Skeletal muscle tissue (tissue), 4 donors: ENCODE data around the gene ZNF638. TPM values are rescaled to one million over a fixed set of nuclear protein-coding genes. Genes with fewer than 3 reads are reported as not detected.
A peak's percentile ranks its signal among the peaks of the same experiment; 100 is the strongest.
"Not testable (repeated sequence)": the region's sequence is repeated elsewhere in the genome, so short reads cannot be mapped to it uniquely, and the experiment has no call there.

ENCODE experiments used
- H3K27ac ChIP-seq: one replicate; pipeline ENCODE4 v1.7.0; 2013; ENCODE audit warnings: mild to moderate bottlenecking, low read depth, low read length, inconsistent platforms
- H3K27me3 ChIP-seq, 3 donors: one replicate each; pipeline ENCODE4 v1.7.0; 2013; ENCODE audit warnings: low read length in 3 of 3; ENCODE audit not compliant: control insufficient read depth in 3 of 3, insufficient read depth in 3 of 3
- H3K36me3 ChIP-seq, 3 donors: one replicate each; pipeline ENCODE4 v1.7.0; 2013; ENCODE audit warnings: low read length in 3 of 3; ENCODE audit not compliant: control insufficient read depth in 3 of 3, insufficient read depth in 3 of 3
- H3K4me1 ChIP-seq, 3 donors: one replicate each; pipeline ENCODE4 v1.7.0; 2013; ENCODE audit warnings: low read length in 3 of 3, mild to moderate bottlenecking in 3 of 3; ENCODE audit not compliant: control insufficient read depth in 3 of 3, insufficient read depth in 3 of 3
- H3K4me3 ChIP-seq, 3 donors: one replicate each; pipeline ENCODE4 v1.7.0; 2013; ENCODE audit warnings: low read length in 3 of 3
- H3K9ac ChIP-seq, 3 donors: one replicate each; pipeline ENCODE4 v1.7.0; 2013; ENCODE audit warnings: low read length in 3 of 3, mild to moderate bottlenecking in 3 of 3, moderate library complexity in 2 of 3, low read depth in 1 of 3
- H3K9me3 ChIP-seq, 3 donors: one replicate each; pipeline ENCODE4 v1.7.0; 2013; ENCODE audit warnings: low read length in 3 of 3; ENCODE audit not compliant: control insufficient read depth in 3 of 3
- total RNA-seq: library from RNA; depleted of rRNA; stranded (reverse); fragments of >200 nt; gene quantifications from one replicate; pipeline ENCODE4 v1.2.3, GENCODE V29; 2014
- donor health status: Osteomylitis.

The ZNF638 gene
- total RNA-seq, 1 donor from 2014 or later, result 187 TPM

GRCh38 chr2:71303849-71304248 is 27.7 kb upstream of the ZNF638 start:
- H3K9ac ChIP-seq, result no peak overlapping the region
- no peaks in the 10 kb centered on the region for H3K9me3 ChIP-seq
- no peaks in the 10 kb centered on the region for H3K36me3 ChIP-seq
- H3K4me1 ChIP-seq, result peaks cover 4 to 13% (median 10%) of the 10 kb centered on the region in 3 donors
- H3K4me3 ChIP-seq, result no peak overlapping the region
- H3K27me3 ChIP-seq, result no peaks in the 10 kb centered on the region
- H3K27ac ChIP-seq, result no peak overlapping the region

- Histone ChIP-seq H3K27ac (peak overlapping the region; percentile 13), H3K4me3 (peak overlapping the region in 2 of 3 donors; percentile 14 to 24)
These were observed 24.8 kb upstream of the ZNF638 start for GRCh38 chr2:71306762-71307161.

GRCh38 chr2:71313016-71313766 is 18.4 kb upstream of the ZNF638 start:
- H3K9me3 ChIP-seq, result no peaks in the 10 kb centered on the region
- no peak overlapping the region for H3K27ac ChIP-seq
- H3K27me3 ChIP-seq, result no peaks in the 10 kb centered on the region
- H3K4me3 ChIP-seq, result no peak overlapping the region
- H3K4me1 ChIP-seq, result no peaks in the 10 kb centered on the region
- no peaks in the 10 kb centered on the region for H3K36me3 ChIP-seq
- H3K9ac ChIP-seq, result no peak overlapping the region

More at GRCh38 chr2:71306762-71307161, 24.8 kb upstream of the ZNF638 start:
- H3K4me1 ChIP-seq, result peaks cover 4 to 13% (median 8%) of the 10 kb centered on the region in 3 donors
- no peaks in the 10 kb centered on the region for H3K36me3 ChIP-seq
- no peak overlapping the region for H3K9ac ChIP-seq
- no peaks in the 10 kb centered on the region for H3K27me3 ChIP-seq
- no peaks in the 10 kb centered on the region for H3K9me3 ChIP-seq

GRCh38 chr2:71317060-71317459 is 14.5 kb upstream of the ZNF638 start:
- Histone ChIP-seq H3K4me1 (no peaks in the 10 kb centered on the region), H3K9me3 (no peaks in the 10 kb centered on the region), H3K4me3 (no peak overlapping the region), H3K27me3 (no peaks in the 10 kb centered on the region), H3K27ac (no peak overlapping the region), H3K36me3 (no peaks in the 10 kb centered on the region), H3K9ac (no peak overlapping the region)

GRCh38 chr2:71317900-71318299 is 13.7 kb upstream of the ZNF638 start:
- not testable (repeated sequence) for H3K9me3 ChIP-seq

GRCh38 chr2:71323386-71323785 is 8.2 kb upstream of the ZNF638 start:
- no peak overlapping the region for H3K27ac ChIP-seq

More at GRCh38 chr2:71317900-71318299, 13.7 kb upstream of the ZNF638 start:
- not testable (repeated sequence) for H3K4me3 ChIP-seq, H3K9ac ChIP-seq, H3K27ac ChIP-seq, H3K36me3 ChIP-seq, H3K27me3 ChIP-seq, H3K4me1 ChIP-seq

GRCh38 chr2:71326968-71327367 is 4.6 kb upstream of the ZNF638 start:
- H3K36me3 ChIP-seq, result peaks cover 0 to under 1% (median 0%) of the 10 kb centered on the region in 3 donors
- no peak overlapping the region for H3K9ac ChIP-seq
- H3K9me3 ChIP-seq, result no peaks in the 10 kb centered on the region
- peaks cover 0 to 5% (median 0%) of the 10 kb centered on the region in 3 donors for H3K4me1 ChIP-seq
- no peak overlapping the region for H3K27ac ChIP-seq
- no peaks in the 10 kb centered on the region for H3K27me3 ChIP-seq
- H3K4me3 ChIP-seq, result no peak overlapping the region

More at GRCh38 chr2:71323386-71323785, 8.2 kb upstream of the ZNF638 start:
- Histone ChIP-seq H3K9me3 (no peaks in the 10 kb centered on the region), H3K27me3 (no peaks in the 10 kb centered on the region), H3K4me1 (no peaks in the 10 kb centered on the region), H3K36me3 (no peaks in the 10 kb centered on the region), H3K4me3 (no peak overlapping the region), H3K9ac (no peak overlapping the region)

GRCh38 chr2:71327916-71328315 is 3.7 kb upstream of the ZNF638 start:
- Histone ChIP-seq H3K4me1 (peaks cover 0 to 5% (median 3%) of the 10 kb centered on the region in 3 donors), H3K4me3 (no peak overlapping the region), H3K36me3 (peaks cover 0 to 3% (median 0%) of the 10 kb centered on the region in 3 donors), H3K9ac (no peak overlapping the region), H3K27ac (no peak overlapping the region), H3K9me3 (no peaks in the 10 kb centered on the region), H3K27me3 (no peaks in the 10 kb centered on the region)

- Histone ChIP-seq H3K27ac (no peak overlapping the region), H3K36me3 (peaks cover 0 to 3% (median 0%) of the 10 kb centered on the region in 3 donors)
These were observed 1.4 kb upstream of the ZNF638 start for GRCh38 chr2:71330155-71330554.

GRCh38 chr2:71330585-71331330 is 824 bp upstream of the ZNF638 start:
- no peaks in the 10 kb centered on the region for H3K27me3 ChIP-seq
- H3K9ac ChIP-seq, result peak overlapping the region in 2 of 3 donors; percentile 40 to 68
- H3K4me3 ChIP-seq, result peak overlapping the region in 2 of 3 donors; percentile 41 to 66
- H3K36me3 ChIP-seq, result peaks cover 0 to 3% (median 0%) of the 10 kb centered on the region in 3 donors
- H3K27ac ChIP-seq, result no peak overlapping the region
- no peaks in the 10 kb centered on the region for H3K9me3 ChIP-seq
- peaks cover 5 to 17% (median 13%) of the 10 kb centered on the region in 3 donors for H3K4me1 ChIP-seq

More at GRCh38 chr2:71330155-71330554, 1.4 kb upstream of the ZNF638 start:
- H3K4me3 ChIP-seq, result no peak overlapping the region
- no peak overlapping the region for H3K9ac ChIP-seq
- H3K27me3 ChIP-seq, result no peaks in the 10 kb centered on the region
- peaks cover 5 to 17% (median 8%) of the 10 kb centered on the region in 3 donors for H3K4me1 ChIP-seq
- H3K9me3 ChIP-seq, result no peaks in the 10 kb centered on the region
